HG02885 (cell line): ENCODE results near the gene ATOH8.

Experiments used
- ATAC-seq: cut with Tn5 transposase; IDR thresholded peaks from one replicate; pipeline ENCODE4 v1.9.1; 2021; ENCODE audit warnings: mild to moderate bottlenecking; ENCODE audit not compliant: unreplicated experiment, poor library complexity

The ATOH8 gene

GRCh38 chr2:85767803-85768665, 14.2 kb downstream of the ATOH8 start:
- no peak for ATAC-seq

GRCh38 chr2:85768713-85769112, 14.9 kb downstream of the ATOH8 start:
- ATAC-seq = no peak

GRCh38 chr2:85769236-85769982, 15.6 kb downstream of the ATOH8 start:
- no peak for ATAC-seq

- no peak for ATAC-seq
These were observed 16.2 kb downstream of the ATOH8 start for GRCh38 chr2:85769983-85770362.

GRCh38 chr2:85770369-85770768, 16.6 kb downstream of the ATOH8 start:
- no peak for ATAC-seq

GRCh38 chr2:85770786-85771409, 17.1 kb downstream of the ATOH8 start:
- ATAC-seq = no peak

GRCh38 chr2:85771486-85771885, 17.7 kb downstream of the ATOH8 start:
- no peak for ATAC-seq

GRCh38 chr2:85772019-85772745, 18.4 kb downstream of the ATOH8 start:
- ATAC-seq = no peak

GRCh38 chr2:85772841-85773491, 19.2 kb downstream of the ATOH8 start:
- no peak for ATAC-seq

GRCh38 chr2:85773692-85774091, 19.9 kb downstream of the ATOH8 start:
- no peak for ATAC-seq

GRCh38 chr2:85774126-85774978, 20.6 kb downstream of the ATOH8 start:
- no peak for ATAC-seq

- ATAC-seq = no peak
These were observed 21.9 kb downstream of the ATOH8 start for GRCh38 chr2:85775406-85776381.

- ATAC-seq = no peak
These were observed 22.9 kb downstream of the ATOH8 start for GRCh38 chr2:85776672-85777071.

GRCh38 chr2:85777441-85777861, 23.7 kb downstream of the ATOH8 start:
- no peak for ATAC-seq

GRCh38 chr2:85778646-85779379, 25.0 kb downstream of the ATOH8 start:
- no peak for ATAC-seq

GRCh38 chr2:85779641-85780315, 26.0 kb downstream of the ATOH8 start:
- no peak for ATAC-seq
